Inferior parietal cortex (tissue), 1 donor: ENCODE measurements around the gene ELOVL5.

ENCODE experiments used
- DNase-seq: peaks from one replicate; pipeline ENCODE4 v3.0.0-alpha.2; 2016; ENCODE audit errors: extremely low spot score

ELOVL5 gene

DNA sequence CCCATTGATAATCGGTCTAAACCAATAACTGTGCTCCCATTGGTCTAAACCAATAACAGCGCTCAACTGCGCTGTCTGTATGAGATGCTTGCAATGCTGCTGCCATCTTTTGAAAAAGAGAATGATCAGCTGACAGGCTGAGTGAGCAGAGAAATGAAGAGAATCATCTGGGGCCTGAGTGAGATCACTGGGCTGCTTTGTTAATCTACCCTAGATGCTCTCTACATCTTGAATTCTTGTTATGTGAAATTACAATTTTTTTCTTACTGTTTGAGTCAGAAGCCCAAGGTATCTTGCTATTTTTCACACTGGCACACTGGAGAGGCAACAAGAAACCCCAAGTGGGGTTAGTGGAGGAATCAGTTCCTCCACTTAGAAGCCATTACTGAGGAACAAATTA is 108.6 kb downstream of the ELOVL5 start:
- DNase-seq: no peak

- no peak for DNase-seq
Observed at GRCh38 chr6:53239526-53239925, 109.2 kb downstream of the ELOVL5 start.

DNA sequence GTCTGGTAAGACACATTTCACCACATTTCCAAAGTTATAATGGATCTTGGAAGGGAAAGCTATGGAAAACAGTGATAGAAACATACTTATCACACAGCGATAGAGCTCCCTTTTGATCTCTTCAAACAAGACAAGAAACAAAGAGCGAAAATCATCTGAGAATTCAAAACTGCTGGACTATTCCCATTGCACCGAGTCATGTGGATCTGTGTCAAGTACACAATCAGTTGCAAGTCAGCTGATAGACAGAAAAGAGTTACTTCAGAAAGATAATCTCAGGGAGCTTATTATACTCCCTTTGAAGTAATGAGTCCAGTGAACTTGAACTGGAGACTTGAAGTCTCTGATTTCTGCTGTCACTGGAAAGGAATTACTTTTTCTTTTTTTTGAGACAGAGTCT is 110.4 kb downstream of the ELOVL5 start:
- no peak for DNase-seq

- DNase-seq: no peak
Observed at GRCh38 chr6:53236241-53236640, 112.5 kb downstream of the ELOVL5 start.

DNA sequence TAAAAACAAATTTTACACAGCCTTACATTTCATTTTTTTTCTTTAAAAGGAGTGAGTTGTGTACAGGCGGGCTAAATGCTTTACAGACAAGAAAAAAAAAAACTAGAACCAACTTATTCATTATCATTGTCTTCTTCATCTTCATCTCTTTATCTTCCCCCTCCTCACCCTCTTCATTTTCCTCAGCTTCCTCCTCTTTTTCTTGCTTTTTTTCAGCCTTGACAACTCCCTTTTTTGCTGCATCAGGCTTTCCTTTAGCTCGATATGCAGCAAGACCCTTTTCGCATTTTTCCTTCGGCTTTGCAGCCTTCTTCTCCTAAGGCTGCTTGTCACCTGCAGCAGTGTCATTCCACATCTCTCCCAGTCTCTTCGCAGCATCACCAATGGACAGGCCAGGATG is 113.2 kb downstream of the ELOVL5 start:
- DNase-seq: no peak

DNA sequence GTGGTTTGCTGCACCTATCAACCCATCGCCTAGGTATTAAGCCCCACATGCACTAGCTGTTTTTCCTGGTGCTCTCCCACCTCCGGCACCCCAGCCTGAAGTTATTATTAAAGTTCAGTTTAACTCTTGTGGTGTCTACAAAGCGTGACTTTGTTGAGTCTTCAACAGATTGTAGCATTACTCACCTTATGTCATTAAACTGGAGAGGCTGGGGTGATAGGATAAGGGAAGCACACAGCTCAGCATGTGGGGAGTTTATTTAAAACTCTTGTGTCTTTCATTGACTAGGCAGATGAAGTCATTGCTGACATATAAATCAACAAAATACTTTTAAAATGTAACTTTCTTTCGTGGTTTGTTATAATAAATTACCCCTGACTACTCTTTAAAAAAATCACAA is 115.4 kb downstream of the ELOVL5 start:
- no peak for DNase-seq

DNA sequence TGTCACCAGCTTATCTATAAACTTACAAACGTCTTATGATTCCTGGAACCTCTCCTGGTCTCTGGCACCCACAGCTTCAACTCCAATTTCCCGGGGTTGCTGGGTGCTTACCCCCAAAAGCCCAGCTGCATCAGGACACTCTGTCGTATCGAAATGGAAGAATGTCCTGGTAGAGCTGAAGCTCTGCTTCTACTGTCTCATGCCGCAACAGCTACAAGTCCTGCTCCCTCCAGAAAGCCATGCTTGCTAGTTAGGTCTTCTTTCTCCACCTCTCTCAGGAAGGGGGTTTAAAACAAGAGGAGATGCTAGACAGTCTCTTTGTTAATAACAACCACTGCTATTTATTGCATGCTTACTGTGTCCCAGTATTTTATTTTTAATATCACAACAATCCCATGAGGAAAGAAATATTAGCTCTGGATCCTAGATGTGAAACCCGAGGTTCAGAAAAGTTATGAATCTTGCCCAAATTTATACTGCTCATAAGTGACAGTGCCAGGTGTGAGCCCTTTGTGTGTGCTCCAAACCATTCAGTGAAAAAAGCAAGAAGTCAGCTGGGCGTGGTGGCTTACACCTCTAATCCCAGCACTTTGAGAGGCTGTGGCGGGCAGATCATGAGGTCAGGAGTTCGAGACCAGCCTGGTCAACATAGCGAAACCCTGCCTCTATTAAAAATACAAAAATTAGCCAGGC is 117.8 kb downstream of the ELOVL5 start:
- no peak for DNase-seq

DNA sequence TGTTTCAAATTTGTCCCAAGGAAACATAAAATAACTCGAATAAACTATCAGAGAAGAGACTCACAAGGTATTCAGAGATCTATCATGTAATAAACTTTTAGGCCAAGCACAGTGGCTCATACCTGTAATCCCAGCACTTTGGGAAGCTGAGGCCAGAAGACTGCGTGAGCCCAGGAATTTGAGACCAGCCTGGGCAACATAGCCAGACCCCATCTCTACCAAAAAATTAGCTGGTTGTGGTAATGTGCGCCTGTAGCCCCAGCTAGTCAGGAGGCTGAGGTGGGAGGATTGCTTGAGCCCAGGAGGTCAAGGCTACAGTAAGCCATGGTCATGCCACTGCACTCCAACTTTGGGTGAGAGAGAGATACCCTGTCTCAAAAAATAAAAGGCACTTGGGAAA is 120.9 kb downstream of the ELOVL5 start:
- DNase-seq: no peak

- DNase-seq: no peak
Observed at GRCh38 chr6:53220605-53221004, 128.1 kb downstream of the ELOVL5 start.
